ENCODE data around the gene DGKG. TPM values are rescaled to one million over a fixed set of nuclear protein-coding genes. Genes with fewer than 3 reads are reported as not detected.

Gene DGKG
- total RNA-seq, 4 donors from 2014 or later: 0.70 to 13.2 (median 5.9) TPM

- no peaks in the 10 kb centered on the region for H3K27me3 ChIP-seq
- no peak overlapping the region for H3K4me3 ChIP-seq
- no peak overlapping the region for H3K27ac ChIP-seq
- no peaks in the 10 kb centered on the region for H3K4me1 ChIP-seq
- DNase-seq: no peak
- TF ChIP-seq CTCF (IDR thresholded peaks at IDR 0.05) (no peak), POLR2A (IDR thresholded peaks at IDR 0.05) (no peak)
- H3K36me3 ChIP-seq: no peaks in the 10 kb centered on the region
- no peaks in the 10 kb centered on the region for H3K9me3 ChIP-seq
These were observed 199.8 kb downstream of the DGKG start for GRCh38 chr3:186162221-186162620.

- Histone ChIP-seq H3K27ac (no peak overlapping the region), H3K27me3 (no peaks in the 10 kb centered on the region), H3K9me3 (no peaks in the 10 kb centered on the region), H3K36me3 (no peaks in the 10 kb centered on the region), H3K4me1 (no peaks in the 10 kb centered on the region), H3K4me3 (no peak overlapping the region)
- no peak for TF ChIP-seq POLR2A (IDR thresholded peaks at IDR 0.05)
- TF ChIP-seq CTCF (IDR thresholded peaks at IDR 0.05): no peak
- DNase-seq: no peak
These were observed 201.3 kb downstream of the DGKG start for GRCh38 chr3:186160691-186161243.

GRCh38 chr3:186154641-186155040, 207.4 kb downstream of the DGKG start:
- Histone ChIP-seq H3K4me1 (no peaks in the 10 kb centered on the region), H3K36me3 (no peaks in the 10 kb centered on the region), H3K9me3 (no peaks in the 10 kb centered on the region), H3K4me3 (no peak overlapping the region), H3K27me3 (no peaks in the 10 kb centered on the region), H3K27ac (no peak overlapping the region)
- TF ChIP-seq POLR2A (IDR thresholded peaks at IDR 0.05) (no peak), CTCF (IDR thresholded peaks at IDR 0.05) (no peak)
- no peak for DNase-seq

- Histone ChIP-seq H3K27ac (peak overlapping the region in 1 of 4 donors; percentile 13), H3K36me3 (no peaks in the 10 kb centered on the region), H3K27me3 (no peaks in the 10 kb centered on the region), H3K4me1 (no peaks in the 10 kb centered on the region), H3K4me3 (no peak overlapping the region), H3K9me3 (no peaks in the 10 kb centered on the region)
- DNase-seq: no peak
- TF ChIP-seq POLR2A (IDR thresholded peaks at IDR 0.05) (no peak), CTCF (IDR thresholded peaks at IDR 0.05) (no peak)
These were observed 209.1 kb downstream of the DGKG start for GRCh38 chr3:186152889-186153292.

GRCh38 chr3:186152361-186152798, 209.7 kb downstream of the DGKG start:
- Histone ChIP-seq H3K4me3 (no peak overlapping the region), H3K27me3 (no peaks in the 10 kb centered on the region), H3K27ac (peak overlapping the region in 1 of 4 donors; percentile 13), H3K9me3 (no peaks in the 10 kb centered on the region), H3K36me3 (no peaks in the 10 kb centered on the region), H3K4me1 (no peaks in the 10 kb centered on the region)
- TF ChIP-seq CTCF (IDR thresholded peaks at IDR 0.05) (no peak), POLR2A (IDR thresholded peaks at IDR 0.05) (no peak)
- DNase-seq: no peak

Measured in Peyer's patch (tissue), 4 donors.